ENCODE data around the gene NKTR. TPM values are rescaled to one million over a fixed set of nuclear protein-coding genes. Genes with fewer than 3 reads are reported as not detected.

Gene NKTR
- total and polyA plus RNA-seq, 2 experiments from 2014 or later: 81.3 to 117 TPM

- Mint-ChIP-seq H3K27me3 (ENCODE audit: insufficient read depth, low read depth, poor library complexity) (no peaks in the 10 kb centered on the region), H3K4me3 (no peak overlapping the region), H3K4me1 (no peaks in the 10 kb centered on the region), H3K9me3 (no peaks in the 10 kb centered on the region; the same call in 2 of the 3 replicates), H3K27ac (no peak overlapping the region), H3K36me3 (ENCODE audit: low read depth) (peaks cover 48% of the 10 kb centered on the region)
- H3K79me2 ChIP-seq (replicated peaks; ENCODE audit: insufficient read depth): peaks cover 11% of the 10 kb centered on the region; the same call in 1 of the 2 replicates
- H3K36me3 ChIP-seq (ENCODE audit: insufficient read depth): peaks cover 87% of the 10 kb centered on the region
- H3K27ac ChIP-seq (ENCODE audit: low read depth): no peak overlapping the region
- no peak overlapping the region for H3K4me3 ChIP-seq
- no peaks in the 10 kb centered on the region for H3K27me3 ChIP-seq (ENCODE audit: insufficient read depth)
- H3K4me1 ChIP-seq (ENCODE audit: insufficient read depth): no peaks in the 10 kb centered on the region
- H3K4me2 ChIP-seq: no peak overlapping the region
- H3K9me2 ChIP-seq (ENCODE audit: insufficient read depth): no peaks in the 10 kb centered on the region
- ATAC-seq (no peak), DNase-seq (ENCODE audit: low spot score) (no peak)
- H2AFZ ChIP-seq: no peak overlapping the region
- no peaks in the 10 kb centered on the region for H3F3A ChIP-seq (replicated peaks; ENCODE audit: low read depth)
- H4K20me1 ChIP-seq (replicated peaks; ENCODE audit: insufficient read depth): peaks cover 12% of the 10 kb centered on the region; the same call in 1 of the 2 replicates
- TF ChIP-seq CTCF (conservative IDR thresholded peaks at IDR 0.05; ENCODE audit: low read depth in 2 of 2) (no peak), ZNF114 (CRISPR knock-in tag; IDR thresholded peaks at IDR 0.05) (no peak), ZNF331 (CRISPR knock-in tag; IDR thresholded peaks at IDR 0.05; ENCODE audit: low read depth) (no peak), NANOG (IDR thresholded peaks at IDR 0.05; ENCODE audit: borderline replicate concordance) (no peak), EZH2phosphoT487 (IDR thresholded peaks at IDR 0.05; ENCODE audit: unreplicated experiment) (no peak), ETS1 (IDR thresholded peaks at IDR 0.05) (no peak), JUNB (IDR thresholded peaks at IDR 0.05; ENCODE audit: unreplicated experiment) (no peak), POLR2AphosphoS5 (IDR thresholded peaks at IDR 0.05; ENCODE audit: low read depth) (no peak), REST (IDR thresholded peaks at IDR 0.05; ENCODE audit: unreplicated experiment) (no peak), STAT1 (IDR thresholded peaks at IDR 0.05; ENCODE audit: unreplicated experiment) (no peak)
- TF ChIP-seq, protein P1, sequence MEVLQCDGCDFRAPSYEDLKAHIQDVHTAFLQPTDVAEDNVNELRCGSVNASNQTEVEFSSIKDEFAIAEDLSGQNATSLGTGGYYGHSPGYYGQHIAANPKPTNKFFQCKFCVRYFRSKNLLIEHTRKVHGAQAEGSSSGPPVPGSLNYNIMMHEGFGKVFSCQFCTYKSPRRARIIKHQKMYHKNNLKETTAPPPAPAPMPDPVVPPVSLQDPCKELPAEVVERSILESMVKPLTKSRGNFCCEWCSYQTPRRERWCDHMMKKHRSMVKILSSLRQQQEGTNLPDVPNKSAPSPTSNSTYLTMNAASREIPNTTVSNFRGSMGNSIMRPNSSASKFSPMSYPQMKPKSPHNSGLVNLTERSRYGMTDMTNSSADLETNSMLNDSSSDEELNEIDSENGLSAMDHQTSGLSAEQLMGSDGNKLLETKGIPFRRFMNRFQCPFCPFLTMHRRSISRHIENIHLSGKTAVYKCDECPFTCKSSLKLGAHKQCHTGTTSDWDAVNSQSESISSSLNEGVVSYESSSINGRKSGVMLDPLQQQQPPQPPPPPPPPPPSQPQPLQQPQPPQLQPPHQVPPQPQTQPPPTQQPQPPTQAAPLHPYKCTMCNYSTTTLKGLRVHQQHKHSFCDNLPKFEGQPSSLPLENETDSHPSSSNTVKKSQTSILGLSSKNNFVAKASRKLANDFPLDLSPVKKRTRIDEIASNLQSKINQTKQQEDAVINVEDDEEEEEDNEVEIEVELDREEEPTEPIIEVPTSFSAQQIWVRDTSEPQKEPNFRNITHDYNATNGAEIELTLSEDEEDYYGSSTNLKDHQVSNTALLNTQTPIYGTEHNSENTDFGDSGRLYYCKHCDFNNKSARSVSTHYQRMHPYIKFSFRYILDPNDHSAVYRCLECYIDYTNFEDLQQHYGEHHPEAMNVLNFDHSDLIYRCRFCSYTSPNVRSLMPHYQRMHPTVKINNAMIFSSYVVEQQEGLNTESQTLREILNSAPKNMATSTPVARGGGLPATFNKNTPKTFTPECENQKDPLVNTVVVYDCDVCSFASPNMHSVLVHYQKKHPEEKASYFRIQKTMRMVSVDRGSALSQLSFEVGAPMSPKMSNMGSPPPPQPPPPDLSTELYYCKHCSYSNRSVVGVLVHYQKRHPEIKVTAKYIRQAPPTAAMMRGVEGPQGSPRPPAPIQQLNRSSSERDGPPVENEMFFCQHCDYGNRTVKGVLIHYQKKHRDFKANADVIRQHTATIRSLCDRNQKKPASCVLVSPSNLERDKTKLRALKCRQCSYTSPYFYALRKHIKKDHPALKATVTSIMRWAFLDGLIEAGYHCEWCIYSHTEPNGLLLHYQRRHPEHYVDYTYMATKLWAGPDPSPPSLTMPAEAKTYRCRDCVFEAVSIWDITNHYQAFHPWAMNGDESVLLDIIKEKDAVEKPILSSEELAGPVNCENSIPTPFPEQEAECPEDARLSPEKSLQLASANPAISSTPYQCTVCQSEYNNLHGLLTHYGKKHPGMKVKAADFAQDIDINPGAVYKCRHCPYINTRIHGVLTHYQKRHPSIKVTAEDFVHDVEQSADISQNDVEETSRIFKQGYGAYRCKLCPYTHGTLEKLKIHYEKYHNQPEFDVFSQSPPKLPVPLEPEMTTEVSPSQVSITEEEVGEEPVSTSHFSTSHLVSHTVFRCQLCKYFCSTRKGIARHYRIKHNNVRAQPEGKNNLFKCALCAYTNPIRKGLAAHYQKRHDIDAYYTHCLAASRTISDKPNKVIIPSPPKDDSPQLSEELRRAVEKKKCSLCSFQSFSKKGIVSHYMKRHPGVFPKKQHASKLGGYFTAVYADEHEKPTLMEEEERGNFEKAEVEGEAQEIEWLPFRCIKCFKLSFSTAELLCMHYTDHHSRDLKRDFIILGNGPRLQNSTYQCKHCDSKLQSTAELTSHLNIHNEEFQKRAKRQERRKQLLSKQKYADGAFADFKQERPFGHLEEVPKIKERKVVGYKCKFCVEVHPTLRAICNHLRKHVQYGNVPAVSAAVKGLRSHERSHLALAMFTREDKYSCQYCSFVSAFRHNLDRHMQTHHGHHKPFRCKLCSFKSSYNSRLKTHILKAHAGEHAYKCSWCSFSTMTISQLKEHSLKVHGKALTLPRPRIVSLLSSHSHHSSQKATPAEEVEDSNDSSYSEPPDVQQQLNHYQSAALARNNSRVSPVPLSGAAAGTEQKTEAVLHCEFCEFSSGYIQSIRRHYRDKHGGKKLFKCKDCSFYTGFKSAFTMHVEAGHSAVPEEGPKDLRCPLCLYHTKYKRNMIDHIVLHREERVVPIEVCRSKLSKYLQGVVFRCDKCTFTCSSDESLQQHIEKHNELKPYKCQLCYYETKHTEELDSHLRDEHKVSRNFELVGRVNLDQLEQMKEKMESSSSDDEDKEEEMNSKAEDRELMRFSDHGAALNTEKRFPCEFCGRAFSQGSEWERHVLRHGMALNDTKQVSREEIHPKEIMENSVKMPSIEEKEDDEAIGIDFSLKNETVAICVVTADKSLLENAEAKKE (CRISPR knock-in tag; IDR thresholded peaks at IDR 0.05): no peak
Observed at GRCh38 chr3:42638339-42638842, 37.9 kb downstream of the NKTR start.

Measured in GM23338 (cell line).